Measurements from ENCODE around the gene CD3G. TPM values are rescaled to one million over a fixed set of nuclear protein-coding genes. Genes with fewer than 3 reads are reported as not detected.

Gene CD3G
- total and polyA plus RNA-seq, 4 donors, result 0.19 to 0.84 (median 0.33) TPM

- WGBS, result 96% methylated on average over 3 of the region's 3 CpGs
- H3K36me3 ChIP-seq (ENCODE audit: control insufficient read depth in 4 of 4, insufficient read depth in 3 of 4, low read depth in 1 of 4, low read length in 3 of 4), result peaks cover 6 to 40% (median 35%) of the 10 kb centered on the region in 4 donors
- no peak overlapping the region for H3K27ac ChIP-seq (ENCODE audit: low read depth in 1 of 2, low read length in 2 of 2)
Measured at GRCh38 chr11:118364956-118365615, 20.9 kb downstream of the CD3G start.

GRCh38 chr11:118366287-118366686, 22.1 kb downstream of the CD3G start:
- no peak overlapping the region for H3K27ac ChIP-seq (ENCODE audit: low read depth in 1 of 2, low read length in 2 of 2)
- H3K4me1 ChIP-seq (ENCODE audit: control insufficient read depth in 4 of 4, insufficient read depth in 4 of 4, low read length in 3 of 4), result peaks cover 0 to 22% (median 8%) of the 10 kb centered on the region in 4 donors
- peak in 1 of 2 donors; percentile 15 for TF ChIP-seq RXRA (IDR thresholded peaks at IDR 0.05)
- TF ChIP-seq NR2F2 (IDR thresholded peaks at IDR 0.05), result no peak
- TF ChIP-seq GABPA (IDR thresholded peaks at IDR 0.05 in 1 of 2, conservative IDR thresholded peaks at IDR 0.05 in 1 of 2), result peak in 1 of 2 donors; percentile 26
- TF ChIP-seq FOXA1 (IDR thresholded peaks at IDR 0.05), result no peak
- TF ChIP-seq YY1 (IDR thresholded peaks at IDR 0.05), result no peak
- TF ChIP-seq HNF4A (conservative IDR thresholded peaks at IDR 0.05), result peak in 1 of 2 donors; percentile 7
- TF ChIP-seq RAD21 (IDR thresholded peaks at IDR 0.05), result no peak
- TF ChIP-seq CTCF (IDR thresholded peaks at IDR 0.05; ENCODE audit: low read depth, low read length, missing input control), result no peak
- peak; percentile 47 for TF ChIP-seq FOXA2 (IDR thresholded peaks at IDR 0.05)
- TF ChIP-seq, protein P1, sequence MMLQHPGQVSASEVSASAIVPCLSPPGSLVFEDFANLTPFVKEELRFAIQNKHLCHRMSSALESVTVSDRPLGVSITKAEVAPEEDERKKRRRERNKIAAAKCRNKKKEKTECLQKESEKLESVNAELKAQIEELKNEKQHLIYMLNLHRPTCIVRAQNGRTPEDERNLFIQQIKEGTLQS (IDR thresholded peaks at IDR 0.05), result no peak
- TF ChIP-seq TAF1 (conservative IDR thresholded peaks at IDR 0.05), result no peak
- peak; percentile 35 for TF ChIP-seq MAX (IDR thresholded peaks at IDR 0.05)
- no peaks in the 10 kb centered on the region for H3K27me3 ChIP-seq (ENCODE audit: control insufficient read depth in 4 of 4, insufficient read depth in 4 of 4, low read length in 3 of 4)
- no peak for DNase-seq (ENCODE audit: low spot score)
- 38% methylated on average over 1 of the region's 1 CpG for WGBS
- H3K9me3 ChIP-seq (ENCODE audit: control insufficient read depth in 4 of 4, low read length in 3 of 4), result no peaks in the 10 kb centered on the region
- H3K9ac ChIP-seq (ENCODE audit: low read depth in 1 of 2, low read length in 2 of 2), result peak overlapping the region in 1 of 2 donors; percentile 0
- H3K4me3 ChIP-seq (ENCODE audit: low read depth in 1 of 3, low read length in 3 of 3), result no peak overlapping the region
- peaks cover 7 to 51% (median 46%) of the 10 kb centered on the region in 4 donors for H3K36me3 ChIP-seq (ENCODE audit: control insufficient read depth in 4 of 4, insufficient read depth in 3 of 4, low read depth in 1 of 4, low read length in 3 of 4)

More at GRCh38 chr11:118364956-118365615, 20.9 kb downstream of the CD3G start:
- H3K9ac ChIP-seq (ENCODE audit: low read depth in 1 of 2, low read length in 2 of 2), result no peak overlapping the region
- no peak for TF ChIP-seq ZBTB33 (IDR thresholded peaks at IDR 0.05)
- TF ChIP-seq, protein P1 (IDR thresholded peaks at IDR 0.05), result no peak
- no peak for TF ChIP-seq GABPA (IDR thresholded peaks at IDR 0.05 in 1 of 2, conservative IDR thresholded peaks at IDR 0.05 in 1 of 2)
- TF ChIP-seq NR2F2 (IDR thresholded peaks at IDR 0.05), result no peak
- TF ChIP-seq FOXA1 (IDR thresholded peaks at IDR 0.05), result no peak
- TF ChIP-seq SP1 (IDR thresholded peaks at IDR 0.05), result no peak
- no peak for DNase-seq (ENCODE audit: low spot score)
- H3K27me3 ChIP-seq (ENCODE audit: control insufficient read depth in 4 of 4, insufficient read depth in 4 of 4, low read length in 3 of 4), result no peaks in the 10 kb centered on the region
- peaks cover 2 to 31% (median 14%) of the 10 kb centered on the region in 4 donors for H3K4me1 ChIP-seq (ENCODE audit: control insufficient read depth in 4 of 4, insufficient read depth in 4 of 4, low read length in 3 of 4)
- H3K9me3 ChIP-seq (ENCODE audit: control insufficient read depth in 4 of 4, low read length in 3 of 4), result no peaks in the 10 kb centered on the region
- H3K4me3 ChIP-seq (ENCODE audit: low read depth in 1 of 3, low read length in 3 of 3), result no peak overlapping the region

All from liver (tissue), 9 donors.